ENCODE data around the gene ITPR3. TPM values are rescaled to one million over a fixed set of nuclear protein-coding genes. Genes with fewer than 3 reads are reported as not detected.
A peak's percentile ranks its signal among the peaks of the same experiment; 100 is the strongest.

The ITPR3 gene
- total and polyA plus RNA-seq, 2 experiments from 2014 or later = 4.9 to 10.4 TPM

DNA sequence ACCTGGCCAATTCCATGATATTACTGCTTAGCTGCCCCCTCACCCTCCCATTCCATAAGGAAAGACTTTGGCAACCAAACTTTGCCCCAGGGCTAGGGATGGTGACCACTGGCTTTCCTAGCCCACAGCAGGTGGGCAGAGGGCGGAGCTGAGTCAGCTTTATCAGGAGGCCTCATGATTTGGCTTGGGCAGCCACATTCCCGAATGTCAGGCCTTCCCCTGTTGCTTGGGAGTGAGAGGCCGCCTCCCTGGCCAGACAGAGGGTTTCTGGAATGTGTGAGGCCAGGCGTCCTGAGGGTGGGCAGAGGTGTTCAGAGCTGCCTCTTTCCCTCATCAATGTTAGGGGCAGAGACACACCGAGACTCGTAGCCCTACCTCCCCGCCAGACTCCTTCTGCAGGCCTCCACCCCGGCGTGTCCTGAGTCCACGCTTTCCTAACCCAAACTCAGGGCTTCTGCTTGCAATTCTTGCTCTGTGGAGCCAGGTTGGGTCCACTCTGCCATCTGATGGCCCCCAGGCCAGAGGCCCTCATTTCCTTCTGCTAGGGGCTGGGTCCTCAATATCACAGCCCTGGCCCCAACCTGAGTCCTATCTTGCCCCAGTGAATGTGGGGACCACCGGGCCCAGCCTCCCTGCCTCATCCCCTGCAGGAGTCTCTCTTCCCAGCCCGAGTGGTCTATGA is 71.1 kb downstream of the ITPR3 start:
- peaks cover 7% of the 10 kb centered on the region; the same call in 1 of the 2 replicates for H3K36me3 ChIP-seq (ENCODE audit: low read depth)
- no peak overlapping the region; the same call in 1 of the 2 replicates for H3K27ac ChIP-seq
- WGBS, 2 experiments (ENCODE audit: low coverage in 1 of 2, low lambda C conversion rate in 2 of 2, missing lambda C conversion rate in 2 of 2) = 81 to 85% methylated on average over 12 of the region's 12 CpGs
- in situ Hi-C loops (cut with MboI) = no loop called here
- H4K20me1 ChIP-seq (ENCODE audit: insufficient read depth) = no peaks in the 10 kb centered on the region
- H3K9me2 ChIP-seq (ENCODE audit: insufficient read depth) = no peaks in the 10 kb centered on the region
- no peak overlapping the region for H2AFZ ChIP-seq
- H3K9ac ChIP-seq = no peak overlapping the region
- H3K4me1 ChIP-seq (ENCODE audit: insufficient read depth) = peaks cover 46% of the 10 kb centered on the region
- H3K4me2 ChIP-seq (ENCODE audit: unreplicated experiment) = no peak overlapping the region
- no peaks in the 10 kb centered on the region for H3K79me2 ChIP-seq (ENCODE audit: insufficient read depth)
- no peaks in the 10 kb centered on the region for H3K9me3 ChIP-seq (ENCODE audit: low read depth)
- TF ChIP-seq EZH2phosphoT487 (IDR thresholded peaks at IDR 0.05; ENCODE audit: insufficient read depth, low read depth) (no peak), EZH2 (IDR thresholded peaks at IDR 0.05; ENCODE audit: insufficient read depth, poor library complexity, severe bottlenecking) (no peak)
- peaks cover 36% of the 10 kb centered on the region for H3F3A ChIP-seq (ENCODE audit: insufficient read depth)
- H3K27me3 ChIP-seq (replicated peaks; ENCODE audit: insufficient read depth) = no peaks in the 10 kb centered on the region
- DNase-seq = no peak
- no peak overlapping the region for H3K4me3 ChIP-seq

DNA sequence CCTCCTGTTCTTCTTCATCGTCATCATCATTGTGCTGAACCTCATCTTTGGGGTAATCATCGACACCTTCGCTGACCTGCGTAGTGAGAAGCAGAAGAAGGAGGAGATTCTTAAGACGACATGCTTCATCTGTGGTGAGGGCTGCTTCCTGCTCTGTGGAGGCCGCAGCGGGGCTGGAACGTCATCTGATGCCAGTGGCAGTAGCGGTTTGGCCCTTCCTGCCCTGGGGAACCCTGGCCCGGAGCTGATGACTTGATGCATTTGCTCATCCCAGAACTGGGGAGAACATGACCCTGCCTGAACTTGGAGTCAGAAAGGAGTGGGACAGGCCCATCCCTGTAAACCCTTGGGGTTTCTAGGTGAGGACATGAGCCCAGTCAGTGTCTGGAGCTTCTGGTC is 71.6 kb downstream of the ITPR3 start:
- H3K27me3 ChIP-seq (replicated peaks; ENCODE audit: insufficient read depth) = no peaks in the 10 kb centered on the region
- no peak overlapping the region for H2AFZ ChIP-seq
- H3K4me2 ChIP-seq (ENCODE audit: unreplicated experiment) = no peak overlapping the region
- peaks cover 7% of the 10 kb centered on the region; the same call in 1 of the 2 replicates for H3K36me3 ChIP-seq (ENCODE audit: low read depth)
- no peaks in the 10 kb centered on the region for H3K79me2 ChIP-seq (ENCODE audit: insufficient read depth)
- peaks cover 46% of the 10 kb centered on the region for H3K4me1 ChIP-seq (ENCODE audit: insufficient read depth)
- peak; percentile 79 for DNase-seq
- no peak overlapping the region for H3K4me3 ChIP-seq
- no peaks in the 10 kb centered on the region for H3K9me3 ChIP-seq (ENCODE audit: low read depth)
- WGBS, 2 experiments (ENCODE audit: low coverage in 1 of 2, low lambda C conversion rate in 2 of 2, missing lambda C conversion rate in 2 of 2) = 61 to 67% methylated on average over 10 of the region's 10 CpGs
- H3K9me2 ChIP-seq (ENCODE audit: insufficient read depth) = no peaks in the 10 kb centered on the region
- H3F3A ChIP-seq (ENCODE audit: insufficient read depth) = peaks cover 39% of the 10 kb centered on the region
- H3K9ac ChIP-seq = no peak overlapping the region; the same call in 1 of the 2 replicates
- TF ChIP-seq EZH2phosphoT487 (IDR thresholded peaks at IDR 0.05; ENCODE audit: insufficient read depth, low read depth) = no peak
- TF ChIP-seq EZH2 (IDR thresholded peaks at IDR 0.05; ENCODE audit: insufficient read depth, poor library complexity, severe bottlenecking) = no peak
- H3K27ac ChIP-seq = peak overlapping the region; percentile 83
- in situ Hi-C loops (cut with MboI) = no loop called here
- H4K20me1 ChIP-seq (ENCODE audit: insufficient read depth) = no peaks in the 10 kb centered on the region

DNA sequence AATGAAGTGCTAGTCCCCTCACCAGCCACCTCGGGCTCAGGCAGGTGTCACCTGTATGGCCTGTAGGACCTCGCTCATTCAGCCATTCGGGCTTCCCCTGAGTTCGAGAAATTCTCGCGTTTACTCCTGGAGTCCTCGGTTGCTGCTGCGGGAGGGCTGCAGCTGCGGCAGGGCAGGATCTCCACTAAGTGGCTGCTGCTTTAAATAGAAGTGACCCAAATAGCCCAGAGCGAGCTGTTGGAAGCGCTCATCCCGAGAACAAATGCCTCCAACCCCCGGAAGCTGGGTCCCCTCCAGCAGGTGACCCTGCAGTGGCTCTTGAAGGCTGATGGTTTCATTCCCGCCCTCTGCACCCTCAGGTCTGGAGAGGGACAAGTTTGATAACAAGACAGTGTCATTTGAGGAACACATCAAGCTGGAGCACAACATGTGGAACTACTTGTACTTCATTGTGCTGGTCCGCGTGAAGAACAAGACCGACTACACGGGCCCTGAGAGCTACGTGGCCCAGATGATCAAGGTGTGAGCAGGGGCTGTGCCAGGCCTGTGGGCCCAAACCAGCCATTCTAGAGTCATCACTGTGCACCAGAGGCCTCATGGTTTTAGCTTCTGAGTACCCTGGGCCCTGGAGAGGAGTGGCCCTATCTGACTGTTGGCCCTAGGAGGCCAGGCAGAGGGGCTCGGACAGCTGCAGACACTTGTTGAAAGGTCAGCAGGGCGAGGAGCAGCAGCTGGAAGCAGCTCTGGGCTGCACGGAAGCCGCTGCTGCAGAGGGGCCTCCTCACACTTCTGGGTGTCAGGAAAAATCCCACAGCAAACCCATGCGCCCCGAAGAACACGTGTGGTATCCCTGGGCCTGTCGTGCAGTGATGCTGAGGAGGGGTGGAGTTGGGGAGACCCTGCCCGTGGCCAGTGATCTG is 72.3 kb downstream of the ITPR3 start:
- Histone ChIP-seq H3K9me3 (ENCODE audit: low read depth) (no peaks in the 10 kb centered on the region), H3K79me2 (ENCODE audit: insufficient read depth) (no peaks in the 10 kb centered on the region), H3K27ac (peak overlapping the region; percentile 83), H3F3A (ENCODE audit: insufficient read depth) (peaks cover 39% of the 10 kb centered on the region), H2AFZ (no peak overlapping the region), H3K9ac (peak overlapping the region; percentile 82), H3K4me3 (no peak overlapping the region), H3K36me3 (ENCODE audit: low read depth) (peaks cover 7% of the 10 kb centered on the region; the same call in 1 of the 2 replicates), H3K4me2 (ENCODE audit: unreplicated experiment) (peak overlapping the region; percentile 18), H3K4me1 (ENCODE audit: insufficient read depth) (peaks cover 46% of the 10 kb centered on the region), H4K20me1 (ENCODE audit: insufficient read depth) (no peaks in the 10 kb centered on the region), H3K9me2 (ENCODE audit: insufficient read depth) (no peaks in the 10 kb centered on the region), H3K27me3 (replicated peaks; ENCODE audit: insufficient read depth) (no peaks in the 10 kb centered on the region)
- WGBS, 2 experiments (ENCODE audit: low coverage in 1 of 2, low lambda C conversion rate in 2 of 2, missing lambda C conversion rate in 2 of 2) = 55 to 59% methylated on average over 28 of the region's 28 CpGs
- peak; percentile 18 for DNase-seq
- in situ Hi-C loops (cut with MboI) = no loop called here
- TF ChIP-seq EZH2phosphoT487 (IDR thresholded peaks at IDR 0.05; ENCODE audit: insufficient read depth, low read depth) = no peak
- TF ChIP-seq EZH2 (IDR thresholded peaks at IDR 0.05; ENCODE audit: insufficient read depth, poor library complexity, severe bottlenecking) = no peak

DNA sequence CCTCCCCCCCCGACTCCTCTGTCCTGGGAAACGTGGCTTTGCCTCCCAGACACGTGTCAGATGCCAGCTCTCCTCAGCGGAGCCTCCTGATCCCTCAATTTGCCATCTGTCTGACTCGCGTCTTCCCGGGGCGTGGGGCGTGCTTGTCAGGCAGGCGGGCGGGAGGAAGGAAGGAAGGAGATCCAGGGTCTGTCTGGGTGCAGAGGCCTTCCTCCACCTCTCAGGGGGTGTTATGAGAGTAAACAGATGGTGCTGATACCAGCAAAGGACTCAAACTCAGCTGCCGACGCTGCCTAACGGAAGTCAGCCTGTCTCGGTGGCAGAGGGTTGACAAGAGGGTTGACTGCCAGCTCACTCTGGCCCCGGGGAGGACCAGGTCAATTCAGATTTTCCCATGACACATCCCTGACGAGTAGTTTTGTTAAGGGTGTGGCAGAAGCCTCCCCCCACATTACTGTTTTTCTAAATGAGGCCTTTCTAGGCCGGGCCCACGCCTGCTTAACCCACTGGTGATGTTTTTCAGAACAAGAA is 73.3 kb downstream of the ITPR3 start:
- 6 to 9% methylated on average over 18 to 19 of the region's 19 CpGs for WGBS, 2 experiments (ENCODE audit: low coverage in 1 of 2, low lambda C conversion rate in 2 of 2, missing lambda C conversion rate in 2 of 2)
- H3K9ac ChIP-seq = peak overlapping the region; percentile 82
- 0 out of 2 replicates have a peak, but pooled peaks cover 7% of the 10 kb centered on the region for H3K36me3 ChIP-seq (ENCODE audit: low read depth)

More for the DNA sequence above, 73.3 kb downstream of the ITPR3 start:
- H3F3A ChIP-seq (ENCODE audit: insufficient read depth) = peaks cover 39% of the 10 kb centered on the region
- TF ChIP-seq EZH2phosphoT487 (IDR thresholded peaks at IDR 0.05; ENCODE audit: insufficient read depth, low read depth) (no peak), EZH2 (IDR thresholded peaks at IDR 0.05; ENCODE audit: insufficient read depth, poor library complexity, severe bottlenecking) (no peak)
- no peaks in the 10 kb centered on the region for H4K20me1 ChIP-seq (ENCODE audit: insufficient read depth)
- H3K4me1 ChIP-seq (ENCODE audit: insufficient read depth) = peaks cover 46% of the 10 kb centered on the region
- 0 out of 2 replicates have a peak overlapping the region, but pooled peaks have one; percentile 9 for H2AFZ ChIP-seq
- no peaks in the 10 kb centered on the region for H3K27me3 ChIP-seq (replicated peaks; ENCODE audit: insufficient read depth)
- no peak overlapping the region for H3K4me3 ChIP-seq
- peak; percentile 91 for DNase-seq
- no peaks in the 10 kb centered on the region for H3K9me3 ChIP-seq (ENCODE audit: low read depth)
- H3K79me2 ChIP-seq (ENCODE audit: insufficient read depth) = no peaks in the 10 kb centered on the region
- peak overlapping the region; percentile 83 for H3K27ac ChIP-seq
- in situ Hi-C loops (cut with MboI) = no loop called here
- peak overlapping the region; percentile 18 for H3K4me2 ChIP-seq (ENCODE audit: unreplicated experiment)
- H3K9me2 ChIP-seq (ENCODE audit: insufficient read depth) = no peaks in the 10 kb centered on the region

Measured in GM23248 (cell line).